ENCODE data around the gene EXOC6. TPM values are rescaled to one million over a fixed set of nuclear protein-coding genes. Genes with fewer than 3 reads are reported as not detected.

EXOC6 gene
- total and polyA plus RNA-seq, 10 of the 15 experiments (the other 5 are each of a cell fraction or from before 2014, with no cell fraction given), result 7.6 to 53.8 (median 13.3) TPM

DNA sequence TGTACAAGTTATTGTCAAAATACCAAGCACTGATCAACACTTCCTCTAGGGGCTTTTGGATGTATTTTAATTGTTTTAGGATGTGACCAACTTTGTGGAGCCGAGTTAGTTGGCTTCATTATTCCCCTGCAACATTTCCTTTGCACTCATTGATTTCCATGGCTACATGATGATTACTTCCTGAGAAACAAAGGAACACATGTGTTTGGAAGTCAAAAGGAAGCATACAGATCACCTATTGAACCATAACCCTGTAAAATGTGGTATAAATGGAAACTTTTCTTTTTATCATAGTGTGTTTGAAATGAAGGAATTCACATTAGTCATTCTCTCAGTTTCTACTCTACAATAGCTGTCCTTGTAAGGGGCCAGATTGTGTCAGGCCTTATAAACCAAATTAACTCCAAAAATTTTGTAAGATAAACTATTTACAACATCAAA is 32.2 kb upstream of the EXOC6 start (continued):
- TF ChIP-seq, protein P1, sequence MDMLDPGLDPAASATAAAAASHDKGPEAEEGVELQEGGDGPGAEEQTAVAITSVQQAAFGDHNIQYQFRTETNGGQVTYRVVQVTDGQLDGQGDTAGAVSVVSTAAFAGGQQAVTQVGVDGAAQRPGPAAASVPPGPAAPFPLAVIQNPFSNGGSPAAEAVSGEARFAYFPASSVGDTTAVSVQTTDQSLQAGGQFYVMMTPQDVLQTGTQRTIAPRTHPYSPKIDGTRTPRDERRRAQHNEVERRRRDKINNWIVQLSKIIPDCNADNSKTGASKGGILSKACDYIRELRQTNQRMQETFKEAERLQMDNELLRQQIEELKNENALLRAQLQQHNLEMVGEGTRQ (IDR thresholded peaks at IDR 0.05; ENCODE audit: borderline replicate concordance, low read depth, low read length), result no peak
- TF ChIP-seq YY1 (IDR thresholded peaks at IDR 0.05; ENCODE audit: low read depth, low read length) (no peak), E2F8 (IDR thresholded peaks at IDR 0.05; ENCODE audit: low read depth, partially characterized antibody) (no peak), RUNX3 (IDR thresholded peaks at IDR 0.05; ENCODE audit: low read length) (no peak), SPI1 (IDR thresholded peaks at IDR 0.05; ENCODE audit: borderline replicate concordance, insufficient read depth, low read depth, low read length) (no peak), IRF4 (IDR thresholded peaks at IDR 0.05; ENCODE audit: low read depth, low read length) (no peak), EGR1 (IDR thresholded peaks at IDR 0.05; ENCODE audit: borderline replicate concordance in 1 of 2, low read depth in 2 of 2, low read length in 2 of 2) (no peak), ZNF217 (IDR thresholded peaks at IDR 0.05) (no peak), RCOR1 (conservative IDR thresholded peaks at IDR 0.05; ENCODE audit: low read depth, low read length) (no peak), NRF1 (conservative IDR thresholded peaks at IDR 0.05; ENCODE audit: low read depth, low read length) (no peak), TAF1 (IDR thresholded peaks at IDR 0.05; ENCODE audit: borderline replicate concordance, low read depth, low read length) (no peak)
